Pulmonary artery endothelial cell (primary cell): Measurements from ENCODE around the gene TMEM18. TPM values are rescaled to one million over a fixed set of nuclear protein-coding genes. Genes with fewer than 3 reads are reported as not detected.
A peak's percentile ranks its signal among the peaks of the same experiment; 100 is the strongest.
"Not testable (repeated sequence)": the region's sequence is repeated elsewhere in the genome, so short reads cannot be mapped to it uniquely, and the experiment has no call there.

ENCODE experiments used
- DNase-seq: peaks from one replicate; pipeline ENCODE4 v3.0.0-alpha.2; 2011; ENCODE audit warnings: low read depth, low spot score
- total RNA-seq: library from RNA; depleted of rRNA; stranded (reverse); fragments of >200 nt; gene quantifications from 2 replicates; pipeline ENCODE4 v1.2.3, GENCODE V29; 2014

The TMEM18 gene
- total RNA-seq, 1 donor from 2014 or later, result 13.9 TPM

DNA sequence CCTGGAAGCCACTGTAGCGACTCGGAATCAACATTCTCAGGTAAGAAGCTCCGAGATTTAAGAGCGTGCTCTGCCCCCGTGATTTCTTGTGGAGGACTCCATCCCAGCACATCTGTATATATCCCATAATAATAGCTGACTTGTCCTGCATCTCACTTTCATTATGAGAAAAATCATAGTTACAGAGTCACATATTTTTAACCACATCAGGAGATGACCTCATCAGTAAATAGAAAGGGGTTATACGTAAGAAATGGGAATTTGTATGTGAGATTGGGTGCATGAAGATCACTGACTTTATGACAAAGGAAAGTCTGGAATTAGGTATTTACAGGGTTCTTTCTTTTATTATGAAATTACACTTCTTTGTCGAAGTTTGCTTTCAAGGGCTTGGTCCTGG, 16.4 kb upstream of the TMEM18 start:
- no peak for DNase-seq

- DNase-seq, result no peak
These were observed 15.6 kb upstream of the TMEM18 start for GRCh38 chr2:692767-693166.

DNA sequence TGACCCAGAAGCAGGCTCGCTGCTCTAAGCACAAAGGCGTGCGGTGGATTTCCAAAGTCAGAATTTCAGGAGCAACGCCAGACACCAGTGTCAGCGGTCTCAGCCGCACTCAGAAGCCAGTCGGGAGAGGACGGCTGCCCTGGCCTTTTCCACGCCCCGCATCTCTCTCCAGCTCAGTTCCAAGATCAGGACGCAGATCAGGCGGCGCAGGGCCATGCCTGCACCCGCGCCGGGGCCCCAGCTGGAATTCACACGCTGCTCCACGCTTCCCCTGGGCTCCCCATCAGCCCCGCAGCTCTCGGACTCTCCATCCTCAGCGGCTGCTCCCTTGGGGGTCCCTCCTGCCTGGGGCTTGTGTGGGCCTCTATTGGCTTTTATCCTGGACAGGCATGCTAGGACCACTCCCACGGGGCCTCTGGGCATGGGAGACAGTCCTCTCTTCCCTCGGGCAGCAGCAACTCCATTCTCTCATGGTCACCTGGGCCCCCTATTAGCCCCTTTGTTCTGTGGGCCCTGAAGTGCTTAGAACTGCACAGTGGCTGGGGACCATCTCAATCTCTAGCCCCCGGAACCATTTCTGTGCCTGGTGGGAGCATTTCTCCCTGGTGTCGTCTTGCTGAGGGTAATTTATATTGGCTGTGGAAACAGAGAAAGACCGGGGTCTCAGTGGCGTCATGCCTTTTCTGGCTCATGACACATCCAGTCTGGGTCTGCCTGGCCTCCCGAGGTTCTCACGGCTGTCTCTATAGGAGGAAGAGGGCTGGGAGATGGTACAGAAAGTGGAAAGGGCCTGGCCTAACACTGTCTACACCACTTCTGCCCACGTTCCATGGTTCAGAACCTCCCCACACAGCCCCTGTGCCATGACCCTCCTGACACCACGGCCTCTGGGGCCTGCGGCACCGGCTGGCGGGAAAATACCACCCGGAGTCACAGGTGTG, 14.9 kb upstream of the TMEM18 start:
- no peak for DNase-seq

- no peak for DNase-seq
These were observed 13.6 kb upstream of the TMEM18 start for GRCh38 chr2:690799-691198.

DNA sequence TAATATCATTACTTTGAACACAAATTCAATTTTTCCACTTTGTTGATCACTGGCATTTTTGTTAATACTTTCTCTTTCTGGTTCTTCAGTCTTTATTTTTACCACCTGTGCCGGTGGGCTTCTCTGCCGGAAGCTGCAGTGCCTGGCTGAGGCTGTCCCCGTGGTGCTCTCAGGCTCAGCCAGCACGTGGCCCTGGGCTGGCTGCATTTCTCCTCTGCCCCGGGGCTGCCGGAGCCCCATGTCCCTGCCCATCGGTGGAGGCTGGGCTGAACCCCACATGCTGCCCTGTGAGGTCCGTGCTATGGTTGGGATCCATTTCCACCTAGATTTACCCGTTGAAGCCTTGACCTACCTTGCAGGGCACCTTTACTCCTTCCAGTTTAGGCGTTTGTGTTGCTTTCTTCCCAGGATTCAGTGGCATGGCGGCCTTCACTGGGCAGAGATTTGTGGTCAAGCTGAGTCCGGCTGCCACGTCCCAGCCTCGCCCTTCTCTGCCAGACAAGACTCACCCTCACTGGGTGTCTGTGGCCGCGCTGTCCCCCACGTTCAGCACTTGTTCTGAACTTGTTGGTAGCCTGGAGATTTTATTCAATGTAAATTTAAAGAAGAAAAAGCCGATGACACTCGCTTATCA, 12.8 kb upstream of the TMEM18 start:
- DNase-seq, result no peak

DNA sequence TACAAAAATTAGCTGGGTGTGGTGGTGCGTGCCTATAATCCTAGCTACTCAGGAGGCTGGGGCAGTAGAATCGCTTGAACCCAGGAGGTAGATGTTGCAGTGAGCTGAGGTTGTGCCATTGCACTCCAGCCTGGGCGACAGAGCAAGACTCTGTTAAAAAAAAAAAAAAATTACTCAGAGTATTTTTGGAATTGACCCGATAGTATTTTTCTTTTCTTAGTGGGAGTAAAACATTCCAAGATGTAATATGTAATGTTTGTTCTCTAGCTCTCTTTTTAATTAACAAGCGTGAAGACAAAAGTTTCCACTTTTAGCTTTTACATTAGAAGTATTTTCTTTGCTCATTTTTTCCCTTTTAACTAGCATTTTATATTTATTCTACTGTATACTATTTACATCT, 12.0 kb upstream of the TMEM18 start:
- no peak for DNase-seq

DNA sequence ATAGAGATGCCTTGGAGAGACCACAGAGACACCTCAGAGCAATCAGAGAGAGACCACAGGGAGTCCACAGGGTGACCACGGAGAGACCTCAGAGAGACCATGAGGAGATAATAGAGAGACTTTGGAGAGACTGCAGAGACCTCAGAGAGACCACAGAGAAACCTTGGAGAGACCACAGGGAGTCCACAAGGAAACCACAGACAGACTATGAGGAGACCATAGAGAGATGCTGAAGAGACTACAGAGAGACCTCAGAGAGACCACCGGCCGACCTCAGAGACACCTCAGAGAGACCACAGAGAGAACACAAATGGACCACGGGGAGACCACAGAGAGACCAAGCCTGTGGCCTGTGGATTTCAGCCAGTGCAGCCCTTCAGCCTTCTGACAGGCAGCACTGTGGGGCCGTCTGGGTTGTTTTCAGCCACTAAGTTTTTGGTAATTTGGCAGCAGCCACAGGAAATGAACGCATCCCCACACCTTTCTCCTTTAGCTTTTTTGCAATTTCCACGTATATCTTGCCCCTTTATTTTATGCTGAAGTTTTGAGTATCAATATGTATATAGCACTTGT, 11.4 kb upstream of the TMEM18 start:
- DNase-seq, result no peak

GRCh38 chr2:685421-685820, 8.2 kb upstream of the TMEM18 start:
- no peak for DNase-seq

GRCh38 chr2:684913-685312, 7.7 kb upstream of the TMEM18 start:
- not testable (repeated sequence) for DNase-seq

DNA sequence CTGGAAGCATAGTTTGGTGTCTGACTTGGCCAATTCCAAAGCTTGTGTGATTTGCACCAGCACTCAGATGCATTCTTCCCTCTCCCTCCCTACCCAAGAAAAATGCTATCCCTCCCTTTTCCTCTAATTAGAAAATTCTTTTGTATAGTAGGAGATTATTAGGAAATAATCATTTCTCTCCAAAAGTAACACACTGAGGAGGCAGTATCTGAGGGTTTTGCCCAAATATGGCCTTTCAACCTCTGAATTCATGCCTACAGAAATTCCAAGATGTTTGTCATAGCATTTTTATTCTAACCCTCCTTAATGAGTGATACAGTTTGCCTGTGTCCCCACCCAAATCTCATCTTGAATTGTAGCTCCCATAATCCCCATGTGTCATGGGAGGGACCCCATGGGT, 5.0 kb upstream of the TMEM18 start:
- DNase-seq, result no peak

GRCh38 chr2:681312-681711, 4.1 kb upstream of the TMEM18 start:
- no peak for DNase-seq

DNA sequence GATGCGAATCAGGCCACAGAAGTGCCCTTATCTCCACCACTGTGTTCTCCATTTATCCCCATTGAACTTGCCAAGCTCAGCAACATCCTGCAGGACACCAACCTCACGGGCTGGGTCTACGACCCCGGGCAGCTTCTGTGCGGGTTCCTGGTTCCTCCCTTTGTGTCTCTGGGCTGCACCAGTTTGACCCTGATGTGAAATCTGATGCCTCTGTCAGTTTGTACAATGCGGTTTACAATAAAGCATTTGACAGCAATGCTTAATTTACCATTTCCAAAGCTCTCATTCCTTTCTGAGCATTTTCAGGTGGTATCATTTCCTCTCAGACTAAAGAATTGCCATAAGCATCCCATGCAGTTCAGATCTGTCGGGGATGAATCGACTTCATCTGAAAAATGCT, 3.3 kb upstream of the TMEM18 start:
- DNase-seq, result no peak

DNA sequence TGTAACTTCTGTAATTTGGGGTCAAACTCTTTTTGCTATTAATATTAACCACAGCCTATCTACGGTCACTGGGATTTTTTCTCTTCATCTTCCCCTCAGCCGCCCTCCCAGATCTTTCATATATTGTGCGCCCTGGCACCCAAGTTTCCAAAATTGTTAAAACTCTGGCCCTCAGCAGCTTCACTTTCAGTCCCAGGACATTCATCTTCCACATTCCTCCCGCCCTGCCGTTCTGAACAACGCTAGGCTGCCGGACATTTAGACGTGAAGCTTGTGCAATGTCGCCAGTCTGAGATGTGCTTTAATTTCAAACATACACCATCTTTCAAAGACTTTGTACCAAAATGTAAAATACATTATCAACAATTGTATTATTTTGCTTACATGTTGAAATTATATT, 1.8 kb upstream of the TMEM18 start:
- no peak for DNase-seq

- DNase-seq, result no peak
These were observed 849 bp upstream of the TMEM18 start for GRCh38 chr2:677959-678550.

GRCh38 chr2:676647-677055, 555 bp downstream of the TMEM18 start:
- DNase-seq, result peak; percentile 93

- no peak for DNase-seq
These were observed 1.1 kb downstream of the TMEM18 start for GRCh38 chr2:675982-676646.

DNA sequence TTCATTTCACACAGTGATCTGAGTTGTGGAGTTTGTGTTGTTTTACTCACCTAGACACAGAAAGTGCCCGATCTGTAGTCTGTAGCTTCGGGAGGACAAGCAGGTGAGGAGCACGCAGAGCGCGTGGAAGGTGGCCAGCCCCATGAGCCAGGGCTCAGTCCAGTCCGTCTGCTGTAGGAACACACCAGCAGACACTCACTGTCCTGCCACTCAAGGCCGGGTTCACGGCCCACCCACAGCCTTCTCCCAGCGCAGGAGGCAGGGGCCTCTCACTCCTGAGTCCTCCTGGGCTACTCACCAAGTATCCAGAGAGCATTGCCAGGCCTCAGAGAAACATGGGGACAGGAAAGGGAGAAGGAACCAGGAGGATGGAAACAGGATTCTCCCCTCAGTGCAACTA, 1.7 kb downstream of the TMEM18 start:
- DNase-seq, result no peak

- no peak for DNase-seq
These were observed 2.2 kb downstream of the TMEM18 start for GRCh38 chr2:675051-675450.

DNA sequence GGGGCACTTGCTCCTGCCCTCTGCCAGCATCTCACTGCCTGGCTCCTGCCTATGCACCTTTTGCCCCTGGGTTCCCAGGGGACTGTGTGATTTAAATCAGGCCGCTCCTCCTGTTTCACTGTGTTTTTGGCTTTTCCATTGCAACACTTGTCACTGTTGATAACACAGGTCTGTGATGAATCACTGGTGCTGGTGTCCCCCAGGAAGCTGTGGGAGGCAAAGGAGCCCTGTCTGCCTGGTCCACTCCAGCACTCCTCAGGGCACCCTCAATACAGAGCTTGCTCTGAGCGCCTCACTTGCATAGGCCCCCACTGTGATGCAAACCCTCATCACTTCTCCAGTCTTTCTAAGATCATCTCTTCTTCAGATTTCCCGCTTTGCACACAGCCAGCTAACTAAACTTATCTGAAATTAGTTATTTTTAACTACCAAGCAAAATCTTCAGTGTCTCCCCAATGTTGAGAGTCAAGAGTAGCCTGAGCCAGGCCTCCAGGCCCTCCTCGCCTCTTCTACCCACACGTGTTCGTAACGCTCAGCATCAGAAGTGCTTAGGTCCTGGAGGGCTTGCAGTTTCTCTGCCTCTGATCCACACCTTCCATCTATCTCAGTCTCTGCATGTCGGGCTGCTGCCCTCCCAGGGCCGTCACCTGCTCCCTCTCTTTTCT, 2.8 kb downstream of the TMEM18 start:
- DNase-seq, result no peak

DNA sequence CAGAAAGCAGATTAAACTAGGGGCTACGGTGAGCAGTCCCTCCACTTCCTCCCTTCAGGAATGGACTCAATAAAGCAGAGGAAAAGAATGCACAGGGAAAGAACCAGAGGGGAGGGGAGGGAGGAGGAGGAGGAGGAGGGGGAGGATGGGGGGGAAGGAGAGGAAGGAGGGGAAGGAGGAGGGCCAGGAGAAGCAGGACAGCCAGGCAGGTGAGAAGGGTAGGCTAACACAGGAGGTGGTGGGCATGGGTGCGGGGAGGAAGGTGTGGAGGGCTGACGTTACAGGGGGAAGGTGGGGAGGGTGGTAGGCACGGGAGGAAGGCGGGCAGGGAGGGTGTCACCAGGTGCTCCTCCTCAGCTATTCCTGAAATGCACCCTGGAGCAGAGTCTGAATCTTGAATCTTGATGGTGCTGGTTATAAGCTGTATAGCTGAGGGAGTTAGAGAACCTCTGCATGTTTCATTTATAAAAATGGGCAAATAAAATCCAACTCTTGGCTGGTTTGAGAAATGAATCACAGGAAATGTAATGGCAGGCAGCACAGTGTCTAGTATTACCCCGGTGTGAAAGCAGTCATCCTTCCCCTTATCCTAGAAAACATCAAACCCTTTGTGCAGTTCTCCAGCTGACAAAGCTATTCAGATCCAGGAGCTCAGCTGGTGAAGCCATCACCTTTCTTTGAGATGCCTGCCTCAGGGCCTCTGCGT, 3.4 kb downstream of the TMEM18 start:
- DNase-seq, result no peak
